AG04449 (cell line): ENCODE data around the gene CAPN12.

Source experiments
- CTCF ChIA-PET: fragments of 350-600 bp; formaldehyde crosslinking; extraction: SDS; loops from one replicate; lab custom pipeline; 2021; ENCODE audit warnings: antibody characterized with exemption; lab: Yijun Ruan, JAX
- POLR2A ChIA-PET: fragments of 400-600, 350-600 bp; formaldehyde crosslinking; extraction: SDS; loops from one replicate; lab custom pipeline; 2020; ENCODE audit warnings: antibody characterized with exemption, inconsistent platforms; lab: Yijun Ruan, JAX
- DNase-seq: peaks from one replicate; pipeline ENCODE4 v3.0.0-alpha.2; 2010; ENCODE audit warnings: low read depth, low spot score
- H3K4me3 ChIP-seq: 2 replicates; pipeline ENCODE4 v1.5.1; 2011; ENCODE audit warnings: low read depth, mild to moderate bottlenecking, control low read depth, low read length
- TF ChIP-seq, protein P1 (sequence below): IDR thresholded peaks from one replicate; pipeline ENCODE4 v1.5.1; 2011; ENCODE audit warnings: mild to moderate bottlenecking, moderate library complexity, low read length, control low read depth, inconsistent platforms; ENCODE audit not compliant: insufficient read depth; ENCODE audit errors: missing control alignments

Gene CAPN12

DNA sequence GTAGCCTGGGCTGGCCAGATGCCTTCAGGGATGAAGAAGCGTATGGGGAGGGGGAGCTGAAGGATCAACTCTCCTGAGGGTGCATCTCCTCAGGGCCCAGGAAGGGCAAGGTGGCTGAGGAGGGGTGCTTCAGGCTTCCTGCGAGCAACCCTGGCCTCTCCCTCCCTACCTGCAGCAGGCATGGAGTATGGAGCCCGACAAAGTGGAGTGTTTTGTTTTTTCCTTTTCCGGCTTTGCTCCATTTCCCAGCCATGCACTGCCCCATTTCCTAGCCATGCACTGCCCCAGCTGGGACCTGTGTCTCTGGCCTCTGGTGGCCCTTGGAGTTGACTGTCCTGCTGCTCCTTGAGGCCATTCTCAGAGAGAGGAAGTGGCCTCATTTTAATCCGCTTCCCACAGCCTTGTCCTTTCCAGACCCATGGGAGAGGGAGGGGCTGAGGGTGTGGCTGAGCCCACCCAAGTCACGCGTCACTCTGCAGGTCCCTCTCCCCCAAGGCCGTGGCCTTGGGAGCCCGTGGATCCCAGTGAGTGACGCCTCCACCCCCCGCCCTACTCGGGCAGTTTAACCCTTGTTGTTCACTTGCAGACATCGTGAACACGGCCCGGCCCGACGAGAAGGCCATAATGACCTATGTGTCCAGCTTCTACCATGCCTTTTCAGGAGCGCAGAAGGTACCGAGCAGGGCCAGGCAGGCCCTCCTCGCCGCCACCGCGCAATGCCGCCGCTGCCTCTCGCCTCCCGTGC is 34.4 kb downstream of the CAPN12 start:
- H3K4me3 ChIP-seq: no peak overlapping the region
- DNase-seq: no peak
- ChIA-PET POLR2A (interaction anchor here (0.7 to 1.0 kb wide), 2 partner anchors 10 to 63 kb away, joined by 3 read pairs; partner anchors contain the start of gene ACTN4), CTCF (interaction anchor here (0.8 to 3.1 kb wide), 3 partner anchors 8 to 75 kb away, joined by 3 to 14 read pairs (median 4); no protein-coding TSS in a partner anchor)
- TF ChIP-seq, protein P1, sequence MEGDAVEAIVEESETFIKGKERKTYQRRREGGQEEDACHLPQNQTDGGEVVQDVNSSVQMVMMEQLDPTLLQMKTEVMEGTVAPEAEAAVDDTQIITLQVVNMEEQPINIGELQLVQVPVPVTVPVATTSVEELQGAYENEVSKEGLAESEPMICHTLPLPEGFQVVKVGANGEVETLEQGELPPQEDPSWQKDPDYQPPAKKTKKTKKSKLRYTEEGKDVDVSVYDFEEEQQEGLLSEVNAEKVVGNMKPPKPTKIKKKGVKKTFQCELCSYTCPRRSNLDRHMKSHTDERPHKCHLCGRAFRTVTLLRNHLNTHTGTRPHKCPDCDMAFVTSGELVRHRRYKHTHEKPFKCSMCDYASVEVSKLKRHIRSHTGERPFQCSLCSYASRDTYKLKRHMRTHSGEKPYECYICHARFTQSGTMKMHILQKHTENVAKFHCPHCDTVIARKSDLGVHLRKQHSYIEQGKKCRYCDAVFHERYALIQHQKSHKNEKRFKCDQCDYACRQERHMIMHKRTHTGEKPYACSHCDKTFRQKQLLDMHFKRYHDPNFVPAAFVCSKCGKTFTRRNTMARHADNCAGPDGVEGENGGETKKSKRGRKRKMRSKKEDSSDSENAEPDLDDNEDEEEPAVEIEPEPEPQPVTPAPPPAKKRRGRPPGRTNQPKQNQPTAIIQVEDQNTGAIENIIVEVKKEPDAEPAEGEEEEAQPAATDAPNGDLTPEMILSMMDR: no peak

DNA sequence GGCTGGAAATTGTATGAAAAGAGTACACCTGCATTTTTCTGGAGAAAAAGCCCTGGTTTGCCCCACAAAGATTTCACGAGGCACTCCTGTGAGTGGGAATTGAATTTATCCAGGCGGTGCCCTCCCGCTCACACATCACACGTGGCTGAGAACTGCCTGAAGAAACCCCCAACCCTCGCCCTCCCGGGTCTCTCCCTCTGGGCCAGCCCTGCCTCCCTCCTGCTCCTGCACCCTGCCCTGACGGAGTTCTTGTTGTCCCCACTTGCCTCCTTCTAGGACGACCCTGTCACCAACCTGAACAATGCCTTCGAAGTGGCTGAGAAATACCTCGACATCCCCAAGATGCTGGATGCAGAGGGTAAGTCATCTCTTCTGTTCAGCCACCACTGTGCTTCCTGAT is 35.2 kb downstream of the CAPN12 start:
- POLR2A ChIA-PET: interaction anchor here (0.7 kb wide), 1 partner anchor 10 kb away, joined by 3 read pairs; no protein-coding TSS in a partner anchor
- DNase-seq: no peak
- TF ChIP-seq, protein P1: no peak
- no peak overlapping the region for H3K4me3 ChIP-seq
- CTCF ChIA-PET: interaction anchor here (0.9 kb wide), 1 partner anchor 14 kb away, joined by 3 read pairs; no protein-coding TSS in a partner anchor

DNA sequence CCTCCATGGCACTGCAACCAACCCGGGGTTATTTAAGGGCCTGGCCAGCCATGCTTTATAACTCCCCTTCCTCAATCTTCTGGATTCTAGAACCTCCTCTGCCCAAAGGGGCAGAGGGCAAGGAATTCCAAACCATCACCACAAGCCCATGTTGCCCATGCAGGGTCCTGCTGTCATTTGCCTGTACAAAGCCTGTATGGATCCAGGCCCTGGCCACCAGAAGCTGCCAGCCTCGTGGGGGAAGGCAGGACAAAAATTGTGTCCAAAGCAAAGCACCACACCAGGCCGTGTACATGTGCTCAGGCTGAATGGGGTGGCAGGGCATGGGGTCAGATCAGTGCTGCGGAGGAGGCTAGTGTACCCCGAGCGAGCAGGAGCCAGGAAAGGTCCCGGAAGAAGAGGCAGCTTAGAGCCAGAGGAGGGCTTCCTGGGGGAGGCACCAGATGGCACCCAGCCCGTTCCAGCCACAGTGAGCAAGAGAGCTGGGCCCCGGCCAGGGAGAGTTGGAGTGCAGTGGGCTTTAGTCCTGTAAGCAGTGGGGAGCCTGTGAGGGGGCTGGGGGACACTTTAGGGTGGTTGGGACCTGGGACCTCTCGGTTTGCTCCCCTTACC is 35.8 kb downstream of the CAPN12 start:
- CTCF ChIA-PET: interaction anchor here (0.9 kb wide), 1 partner anchor 15 kb away, joined by 3 read pairs; no protein-coding TSS in a partner anchor
- POLR2A ChIA-PET: no interaction called here
- TF ChIP-seq, protein P1: no peak
- H3K4me3 ChIP-seq: no peak overlapping the region
- no peak for DNase-seq

DNA sequence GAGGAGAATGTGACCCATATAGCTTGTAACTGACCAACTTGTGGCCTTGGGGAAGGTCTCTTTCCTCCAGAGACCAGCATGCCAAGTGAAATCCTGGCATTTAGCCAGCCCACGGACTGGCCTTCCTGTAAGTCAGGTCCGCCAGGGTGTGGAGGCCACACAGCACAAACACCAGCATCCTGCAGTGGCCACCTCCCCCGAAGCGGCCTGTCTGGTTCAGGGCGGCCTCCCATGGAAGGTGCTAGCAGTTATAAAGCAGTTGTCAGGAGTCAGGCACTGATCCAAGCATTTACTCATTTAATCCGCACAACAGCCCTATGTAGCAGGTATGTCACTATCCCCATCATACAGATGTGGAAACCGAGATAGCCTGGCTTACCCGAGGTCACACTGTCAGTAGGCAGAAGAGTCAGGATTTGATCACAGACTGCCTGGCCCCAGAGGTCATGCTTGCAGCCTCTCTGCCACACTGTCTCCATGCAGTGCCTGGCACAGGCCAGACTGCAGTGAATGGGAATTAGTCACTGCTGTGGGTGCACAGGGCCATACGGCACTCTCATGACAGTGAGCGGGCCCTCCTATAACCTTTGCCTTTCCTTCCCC is 36.7 kb downstream of the CAPN12 start:
- no peak overlapping the region for H3K4me3 ChIP-seq
- CTCF ChIA-PET: interaction anchor here (1.5 kb wide), 1 partner anchor 14 kb away, joined by 4 read pairs; no protein-coding TSS in a partner anchor
- POLR2A ChIA-PET: no interaction called here
- TF ChIP-seq, protein P1: no peak
- DNase-seq: no peak

DNA sequence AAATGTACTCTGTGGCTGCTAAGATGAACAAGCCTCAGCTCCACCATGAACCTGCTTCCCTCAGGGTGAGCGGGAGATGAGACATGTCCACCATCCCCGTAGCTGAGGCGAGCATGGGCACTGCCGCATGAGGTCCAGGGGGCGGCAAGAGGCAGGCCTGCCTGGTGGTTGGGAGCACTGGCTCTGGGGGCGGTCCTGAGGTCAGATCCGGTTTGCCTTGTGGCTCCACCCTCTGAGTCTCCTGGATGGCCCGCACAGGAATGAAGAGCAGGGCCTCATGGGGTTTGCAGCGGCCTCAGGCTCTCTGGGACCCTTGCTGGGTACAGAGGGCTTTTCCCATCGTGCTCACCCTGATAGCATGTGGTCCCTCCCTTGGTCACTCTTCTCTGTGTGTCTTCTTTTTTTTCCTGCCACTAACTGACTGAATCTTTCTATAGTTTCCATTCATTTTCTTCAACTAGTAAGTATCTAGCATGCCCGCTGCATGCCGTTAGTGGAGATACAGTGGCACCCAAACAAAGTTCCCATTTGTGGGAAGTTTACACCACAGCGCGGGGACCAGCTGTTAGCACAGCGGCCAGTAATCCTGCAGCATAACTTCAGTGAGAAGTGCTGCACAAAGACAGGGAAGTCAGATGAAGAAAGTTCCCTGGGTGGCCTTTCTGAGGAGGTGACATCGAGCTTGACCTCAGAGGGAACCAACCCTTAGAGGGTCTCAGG is 37.3 kb downstream of the CAPN12 start:
- POLR2A ChIA-PET: no interaction called here
- TF ChIP-seq, protein P1: no peak
- no peak for DNase-seq
- CTCF ChIA-PET: interaction anchor here (1.5 kb wide), 1 partner anchor 13 kb away, joined by 4 read pairs; no protein-coding TSS in a partner anchor
- no peak overlapping the region for H3K4me3 ChIP-seq
